AG04449 (cell line): ENCODE results near the gene ABCA10.
"Not testable (repeated sequence)": the region's sequence is repeated elsewhere in the genome, so short reads cannot be mapped to it uniquely, and the experiment has no call there.

Experiments
- CTCF ChIA-PET: fragments of 350-600 bp; formaldehyde crosslinking; extraction: SDS; loops from one replicate; lab custom pipeline; 2021; ENCODE audit warnings: antibody characterized with exemption; lab: Yijun Ruan, JAX
- POLR2A ChIA-PET: fragments of 400-600, 350-600 bp; formaldehyde crosslinking; extraction: SDS; loops from one replicate; lab custom pipeline; 2020; ENCODE audit warnings: antibody characterized with exemption, inconsistent platforms; lab: Yijun Ruan, JAX
- DNase-seq: peaks from one replicate; pipeline ENCODE4 v3.0.0-alpha.2; 2010; ENCODE audit warnings: low read depth, low spot score
- H3K4me3 ChIP-seq: 2 replicates; pipeline ENCODE4 v1.5.1; 2011; ENCODE audit warnings: low read depth, mild to moderate bottlenecking, control low read depth, low read length
- TF ChIP-seq, protein P1 (sequence below): IDR thresholded peaks from one replicate; pipeline ENCODE4 v1.5.1; 2011; ENCODE audit warnings: mild to moderate bottlenecking, moderate library complexity, low read length, control low read depth, inconsistent platforms; ENCODE audit not compliant: insufficient read depth; ENCODE audit errors: missing control alignments

The ABCA10 gene

DNA sequence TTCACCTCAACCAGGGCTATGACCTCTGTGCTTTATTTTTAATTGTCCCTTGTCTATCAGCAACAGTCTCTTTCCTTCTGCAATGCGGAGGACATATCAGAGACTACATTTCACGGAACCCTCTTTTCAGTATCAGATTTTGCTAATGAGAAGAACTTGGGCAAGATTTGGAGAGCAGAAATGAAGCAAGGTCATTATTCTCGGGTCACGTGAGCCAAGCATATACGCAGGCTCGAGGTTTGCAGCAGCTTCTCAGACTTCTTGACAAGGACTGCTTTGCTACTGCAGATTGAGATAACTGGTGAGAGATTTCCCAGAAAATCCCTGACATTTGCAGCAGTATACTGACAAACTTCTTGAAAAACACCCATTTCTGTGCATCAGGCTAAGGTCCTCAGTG lies 30.4 kb downstream of the ABCA10 start:
- no peak for DNase-seq
- TF ChIP-seq, protein P1, sequence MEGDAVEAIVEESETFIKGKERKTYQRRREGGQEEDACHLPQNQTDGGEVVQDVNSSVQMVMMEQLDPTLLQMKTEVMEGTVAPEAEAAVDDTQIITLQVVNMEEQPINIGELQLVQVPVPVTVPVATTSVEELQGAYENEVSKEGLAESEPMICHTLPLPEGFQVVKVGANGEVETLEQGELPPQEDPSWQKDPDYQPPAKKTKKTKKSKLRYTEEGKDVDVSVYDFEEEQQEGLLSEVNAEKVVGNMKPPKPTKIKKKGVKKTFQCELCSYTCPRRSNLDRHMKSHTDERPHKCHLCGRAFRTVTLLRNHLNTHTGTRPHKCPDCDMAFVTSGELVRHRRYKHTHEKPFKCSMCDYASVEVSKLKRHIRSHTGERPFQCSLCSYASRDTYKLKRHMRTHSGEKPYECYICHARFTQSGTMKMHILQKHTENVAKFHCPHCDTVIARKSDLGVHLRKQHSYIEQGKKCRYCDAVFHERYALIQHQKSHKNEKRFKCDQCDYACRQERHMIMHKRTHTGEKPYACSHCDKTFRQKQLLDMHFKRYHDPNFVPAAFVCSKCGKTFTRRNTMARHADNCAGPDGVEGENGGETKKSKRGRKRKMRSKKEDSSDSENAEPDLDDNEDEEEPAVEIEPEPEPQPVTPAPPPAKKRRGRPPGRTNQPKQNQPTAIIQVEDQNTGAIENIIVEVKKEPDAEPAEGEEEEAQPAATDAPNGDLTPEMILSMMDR = no peak
- ChIA-PET POLR2A (no interaction called here), CTCF (no interaction called here)
- H3K4me3 ChIP-seq = no peak overlapping the region

DNA sequence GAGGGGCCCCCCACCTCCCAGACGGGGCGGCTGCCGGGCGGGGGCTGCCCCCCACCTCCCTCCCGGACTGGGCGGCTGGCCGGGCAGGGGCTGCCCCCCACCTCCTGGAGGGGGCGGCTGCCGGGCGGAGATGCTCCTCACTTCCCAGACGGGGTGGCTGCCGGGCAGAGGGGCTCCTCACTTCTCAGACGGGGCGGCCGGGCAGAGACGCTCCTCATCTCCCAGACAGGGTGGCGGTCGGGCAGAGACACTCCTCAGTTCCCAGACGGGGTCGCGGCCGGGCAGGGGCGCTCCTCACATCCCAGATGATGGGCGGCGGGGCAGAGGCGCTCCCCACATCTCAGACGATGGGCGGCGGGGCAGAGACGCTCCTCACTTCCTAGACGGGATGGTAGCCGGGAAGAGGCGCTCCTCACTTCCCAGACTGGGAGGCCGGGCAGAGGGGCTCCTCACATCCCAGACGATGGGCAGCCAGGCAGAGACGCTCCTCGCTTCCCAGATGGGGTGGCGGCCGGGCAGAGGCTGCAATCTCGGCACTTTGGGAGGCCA lies 32.4 kb downstream of the ABCA10 start:
- CTCF ChIA-PET, DNase-seq, H3K4me3 ChIP-seq, POLR2A ChIA-PET: not testable (repeated sequence)

DNA sequence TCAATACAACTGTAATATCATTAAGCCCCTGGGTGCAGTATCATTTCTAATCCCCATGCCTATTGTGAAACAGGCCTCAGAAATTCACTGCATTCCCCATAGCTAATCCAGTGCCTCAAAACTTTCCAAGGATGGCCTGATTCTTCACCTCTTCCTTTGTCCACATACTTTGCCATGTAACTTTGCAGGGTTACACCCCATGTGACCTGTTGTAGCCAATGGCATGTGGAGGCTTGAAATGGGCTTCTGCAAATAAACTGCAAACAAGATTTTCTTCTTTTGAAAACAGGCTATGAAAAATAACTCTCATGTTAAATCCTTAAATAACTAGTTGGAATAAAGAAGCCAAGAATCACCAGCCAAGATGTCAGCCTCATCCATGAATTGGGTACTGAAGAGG lies 35.9 kb downstream of the ABCA10 start:
- no peak for DNase-seq
- ChIA-PET POLR2A (no interaction called here), CTCF (no interaction called here)
- no peak overlapping the region for H3K4me3 ChIP-seq
- TF ChIP-seq, protein P1 = no peak

DNA sequence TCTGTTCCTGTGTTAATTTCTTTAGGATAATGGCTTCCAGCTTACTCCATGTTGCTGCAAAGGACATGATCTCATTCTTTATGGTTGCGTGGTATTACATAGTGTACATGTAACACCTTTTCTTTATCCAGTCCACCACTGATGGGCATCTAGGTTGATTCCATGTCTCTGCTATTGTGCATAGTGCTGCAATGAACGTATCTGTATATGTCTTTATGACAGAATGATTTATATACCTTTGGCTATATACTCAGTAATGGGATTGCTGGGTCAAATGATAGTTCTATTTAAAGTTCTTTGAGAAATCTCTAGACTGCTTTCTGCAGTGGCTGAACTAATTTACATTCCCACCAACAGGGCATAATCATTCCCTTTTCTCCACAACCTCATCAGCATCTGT lies 39.8 kb downstream of the ABCA10 start:
- TF ChIP-seq, protein P1 = no peak
- no peak for DNase-seq
- ChIA-PET POLR2A (no interaction called here), CTCF (interaction anchor here (1.5 kb wide), 1 partner anchor 9 kb away, joined by 4 read pairs; no protein-coding TSS in a partner anchor)
- H3K4me3 ChIP-seq = no peak overlapping the region

DNA sequence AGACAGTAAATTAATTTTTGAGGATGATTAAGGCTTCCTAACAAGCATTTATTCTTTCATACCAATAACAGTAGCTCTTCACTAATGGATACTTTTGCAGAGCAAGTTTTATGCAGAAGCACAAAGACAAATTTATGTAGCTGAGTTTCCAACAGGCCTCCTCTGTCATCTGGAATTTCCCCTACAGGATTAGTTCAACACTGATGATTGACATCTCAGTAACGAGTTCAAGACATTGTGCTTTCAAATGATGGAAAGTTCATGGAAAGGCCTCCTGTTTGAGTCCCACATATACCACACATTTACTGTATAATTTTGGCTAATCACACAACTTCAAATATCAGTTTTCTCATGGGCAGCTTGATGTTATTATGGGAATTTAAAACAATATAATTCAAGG lies 40.6 kb downstream of the ABCA10 start:
- no peak for DNase-seq
- POLR2A ChIA-PET = no interaction called here
- H3K4me3 ChIP-seq = no peak overlapping the region
- CTCF ChIA-PET = no interaction called here
- TF ChIP-seq, protein P1 = no peak

DNA sequence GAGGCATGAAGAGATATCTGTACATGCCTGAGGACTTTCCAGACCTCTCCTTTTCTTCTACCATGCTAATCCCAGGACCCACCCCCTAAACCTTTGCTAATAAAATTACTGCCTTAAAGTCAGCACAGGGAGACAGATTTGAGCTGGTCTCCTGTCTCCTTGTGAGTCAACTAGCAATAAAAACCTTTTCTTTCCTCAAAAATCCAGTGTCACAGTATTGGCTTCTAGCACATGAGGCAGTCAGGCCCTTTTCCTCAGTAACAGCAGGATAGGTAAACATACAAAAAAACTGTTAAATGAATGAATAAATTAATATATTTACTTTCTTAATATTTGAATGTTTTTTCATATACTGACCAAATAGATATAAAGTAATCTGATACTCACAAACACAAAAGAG lies 41.3 kb downstream of the ABCA10 start:
- ChIA-PET POLR2A (no interaction called here), CTCF (no interaction called here)
- H3K4me3 ChIP-seq = no peak overlapping the region
- TF ChIP-seq, protein P1 = no peak
- no peak for DNase-seq
